GM18526 (cell line): ENCODE data around the gene STRA6.

Experiments
- POLR2A ChIP-seq: IDR thresholded peaks from 3 replicates; pipeline ENCODE4 v1.6.1; 2011; ENCODE audit not compliant: insufficient read length; ENCODE audit errors: extremely low read depth

The STRA6 gene

DNA sequence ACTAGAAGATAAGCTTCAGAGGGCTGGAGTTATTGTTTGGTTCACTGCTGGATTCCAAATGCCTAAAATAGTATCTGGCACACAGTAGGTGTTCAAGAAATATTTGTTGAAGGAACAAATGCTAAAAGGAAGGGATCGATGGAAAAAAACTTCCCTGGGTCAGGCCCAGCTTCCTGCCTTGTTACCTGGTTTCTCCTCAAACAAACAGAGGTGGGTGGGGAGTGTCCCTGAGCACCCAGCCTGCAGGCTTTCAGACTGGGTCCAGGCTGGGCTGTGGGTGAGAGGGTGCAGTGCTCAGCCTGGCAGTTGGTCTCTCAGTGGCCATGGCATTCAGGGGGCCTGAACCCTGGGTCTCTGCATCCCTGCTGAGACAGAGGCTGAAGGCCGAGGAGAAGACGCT is 14.4 kb upstream of the STRA6 start:
- TF ChIP-seq POLR2A, result no peak

DNA sequence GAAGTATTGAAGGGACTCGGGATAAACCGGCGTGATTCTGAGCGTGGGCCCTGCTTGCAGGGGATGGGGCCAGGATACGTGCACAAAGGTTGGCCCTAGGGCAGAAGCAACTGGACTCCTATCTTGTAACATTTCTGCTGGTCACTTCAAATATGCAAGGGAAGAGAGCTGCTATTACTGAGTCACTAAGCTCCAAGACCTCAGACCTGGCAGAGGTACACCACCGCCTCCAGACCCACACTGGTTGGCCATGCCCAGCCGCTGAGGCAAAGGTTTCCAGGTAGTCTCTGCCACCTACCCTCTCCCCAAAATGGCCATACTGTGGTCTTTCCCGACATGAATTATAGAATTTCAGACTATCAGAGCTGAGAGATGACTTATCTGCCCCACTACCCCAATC is 13.4 kb upstream of the STRA6 start:
- TF ChIP-seq POLR2A, result no peak

DNA sequence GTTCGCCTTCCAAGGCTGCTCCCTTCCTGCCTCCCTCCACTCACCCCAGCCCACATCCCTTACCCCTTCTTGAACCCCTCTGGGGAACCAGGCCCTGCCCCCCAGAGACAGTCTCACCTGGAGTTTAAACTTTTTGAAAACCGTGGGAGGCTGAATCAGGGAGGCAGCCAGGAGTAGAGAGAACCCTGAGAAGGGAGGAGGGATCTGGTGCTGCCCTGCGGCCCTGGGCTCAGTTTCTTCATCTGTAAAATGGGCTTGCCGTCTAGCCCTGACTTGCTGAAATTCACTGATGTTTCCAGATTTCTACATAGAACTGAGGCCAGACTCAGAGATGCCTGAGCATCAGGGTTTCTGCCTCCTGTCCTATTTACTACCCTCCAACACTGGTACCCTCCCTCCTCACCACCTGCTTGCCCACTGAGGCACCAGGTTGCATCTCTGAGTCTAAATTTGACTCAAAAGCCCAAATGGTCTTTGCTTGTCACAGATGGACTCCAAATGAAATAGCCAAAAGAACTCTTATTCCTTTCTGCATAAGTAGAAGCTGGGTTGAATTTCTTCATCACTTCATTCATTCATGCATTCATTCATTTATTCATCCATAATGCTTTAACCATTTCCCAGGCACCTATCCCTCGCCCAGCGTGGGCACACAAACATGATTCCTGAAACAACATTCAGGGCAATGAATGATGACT is 11.9 kb upstream of the STRA6 start:
- TF ChIP-seq POLR2A, result no peak

DNA sequence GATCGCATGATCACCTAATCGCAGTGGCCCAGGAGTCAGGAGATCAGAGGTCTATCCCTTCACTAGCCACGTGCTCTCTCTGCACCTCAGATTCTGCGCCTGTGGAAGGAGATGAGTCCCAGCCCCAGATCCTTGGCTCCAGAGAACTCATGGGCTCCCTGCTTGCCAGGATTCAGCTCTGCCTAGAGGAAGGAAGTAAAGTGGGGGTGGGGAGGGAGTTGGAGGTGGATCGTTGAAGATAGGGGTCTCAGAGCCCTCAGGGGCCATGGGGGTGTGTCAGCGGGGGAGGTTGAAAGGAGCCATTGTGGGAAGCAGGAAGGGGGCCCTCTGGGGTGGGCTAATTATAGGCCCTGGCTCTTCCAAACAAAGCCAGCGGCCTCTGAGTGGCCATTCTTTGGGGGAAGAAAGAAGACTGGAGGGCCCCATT is 11.3 kb upstream of the STRA6 start:
- TF ChIP-seq POLR2A, result no peak

DNA sequence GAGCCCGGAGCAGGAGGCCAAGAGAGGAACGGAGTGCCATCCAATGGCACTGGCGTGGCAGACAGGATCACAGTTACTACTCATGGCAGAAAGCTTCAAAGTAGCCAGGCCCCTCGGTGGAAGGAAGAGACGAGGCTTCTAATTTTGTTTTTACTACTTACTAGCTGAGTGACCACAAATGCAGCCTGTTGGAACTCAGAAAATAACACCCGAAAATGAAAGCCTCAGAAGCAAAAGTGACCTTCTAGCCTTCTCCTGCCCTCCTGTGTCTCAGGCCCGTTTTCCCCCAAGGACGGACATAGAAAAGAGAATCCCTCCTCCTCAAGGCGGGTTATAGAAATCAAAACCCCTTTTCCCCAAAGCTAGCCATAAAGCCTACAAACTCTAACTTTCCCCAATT is 9.9 kb upstream of the STRA6 start:
- no peak for TF ChIP-seq POLR2A

DNA sequence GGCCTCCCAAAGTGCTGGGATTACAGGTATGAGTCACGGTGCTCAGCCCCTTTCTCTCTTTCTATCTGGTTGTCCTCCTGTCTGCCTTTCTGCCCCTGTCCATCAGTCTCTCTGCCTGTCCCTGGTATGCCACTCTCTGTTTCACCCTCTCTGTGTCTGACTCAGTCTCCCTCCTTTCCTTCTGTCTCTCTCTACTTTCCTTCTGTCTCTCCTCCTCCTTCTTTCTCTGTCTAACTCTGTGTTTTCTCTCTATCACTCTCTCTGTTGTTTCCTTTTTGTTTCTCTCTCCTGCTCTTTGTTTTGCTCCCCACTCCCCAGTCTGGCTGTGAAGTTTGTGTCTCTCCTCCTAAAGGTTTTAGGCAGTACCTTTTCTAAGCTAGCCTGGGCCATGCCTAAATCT is 9.1 kb upstream of the STRA6 start:
- TF ChIP-seq POLR2A, result no peak

DNA sequence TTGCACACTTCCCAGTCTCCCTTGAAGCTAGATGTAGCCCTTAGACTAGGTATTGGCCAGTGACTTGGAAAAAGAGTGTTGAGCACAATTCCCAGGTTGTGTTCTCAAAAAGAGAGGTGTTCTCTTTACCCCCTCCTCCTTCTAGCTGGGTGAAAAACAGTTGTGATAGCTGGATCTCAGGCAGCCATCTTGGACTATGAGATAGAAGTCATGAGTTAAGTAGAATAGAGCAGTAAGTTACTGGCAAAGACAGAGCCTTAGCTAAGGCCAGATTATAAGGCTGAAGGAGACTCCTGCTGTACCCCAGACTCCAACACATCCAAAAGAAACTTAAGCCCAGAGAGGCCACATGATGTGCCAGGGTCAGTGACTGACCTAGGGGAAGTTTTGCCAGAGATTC is 8.1 kb upstream of the STRA6 start:
- TF ChIP-seq POLR2A, result no peak

DNA sequence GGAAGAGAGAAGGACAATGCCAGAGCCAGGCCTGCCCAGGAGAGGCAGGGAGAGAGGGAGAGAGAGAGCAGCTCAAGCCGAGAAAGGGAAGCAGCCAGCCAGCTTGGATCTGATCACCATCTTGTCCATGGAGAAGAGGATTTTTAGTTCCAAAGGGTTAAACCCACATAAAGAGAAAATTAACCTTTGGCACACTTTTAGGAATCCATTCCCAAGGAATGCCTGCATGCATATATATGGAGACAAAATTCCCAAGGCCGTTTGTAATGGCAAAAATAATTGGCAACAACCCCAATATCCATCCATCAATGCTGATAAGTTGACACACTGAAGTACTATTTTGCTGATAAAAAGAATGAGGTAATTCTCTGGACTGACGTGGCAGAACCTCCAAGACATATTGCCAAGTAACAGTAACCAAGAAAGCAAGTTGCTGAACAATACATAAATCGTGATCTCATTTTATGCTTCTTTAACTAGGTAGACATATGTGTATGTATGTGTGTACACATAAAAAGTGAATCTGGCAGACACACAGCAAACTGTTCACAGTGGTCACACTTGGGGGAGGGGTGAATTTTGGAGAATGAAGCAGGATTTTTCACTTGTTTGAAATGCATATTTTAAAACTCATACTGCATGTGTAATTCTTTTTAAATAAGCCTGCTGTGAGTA is 7.5 kb upstream of the STRA6 start:
- TF ChIP-seq POLR2A, result no peak

DNA sequence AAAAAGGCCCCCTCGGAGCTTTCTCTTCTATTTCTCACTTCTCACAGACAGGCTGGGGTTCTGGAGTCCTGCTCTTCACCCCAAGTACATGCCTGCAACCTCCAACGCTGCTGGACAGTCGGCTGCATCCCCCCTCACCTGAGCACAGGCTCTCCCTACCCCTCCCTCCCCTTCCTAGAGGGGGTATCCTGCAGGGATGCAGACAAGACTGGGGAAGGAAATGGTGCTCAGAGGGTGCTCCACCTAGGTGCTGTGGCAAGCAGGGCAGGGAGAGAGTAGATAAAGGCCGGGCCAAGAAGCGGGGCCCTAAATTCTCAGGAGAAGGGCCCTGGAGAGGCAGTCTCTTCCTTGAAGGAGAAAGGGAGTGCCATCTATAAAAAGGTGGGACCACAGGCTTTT is 7.0 kb upstream of the STRA6 start:
- TF ChIP-seq POLR2A, result no peak

DNA sequence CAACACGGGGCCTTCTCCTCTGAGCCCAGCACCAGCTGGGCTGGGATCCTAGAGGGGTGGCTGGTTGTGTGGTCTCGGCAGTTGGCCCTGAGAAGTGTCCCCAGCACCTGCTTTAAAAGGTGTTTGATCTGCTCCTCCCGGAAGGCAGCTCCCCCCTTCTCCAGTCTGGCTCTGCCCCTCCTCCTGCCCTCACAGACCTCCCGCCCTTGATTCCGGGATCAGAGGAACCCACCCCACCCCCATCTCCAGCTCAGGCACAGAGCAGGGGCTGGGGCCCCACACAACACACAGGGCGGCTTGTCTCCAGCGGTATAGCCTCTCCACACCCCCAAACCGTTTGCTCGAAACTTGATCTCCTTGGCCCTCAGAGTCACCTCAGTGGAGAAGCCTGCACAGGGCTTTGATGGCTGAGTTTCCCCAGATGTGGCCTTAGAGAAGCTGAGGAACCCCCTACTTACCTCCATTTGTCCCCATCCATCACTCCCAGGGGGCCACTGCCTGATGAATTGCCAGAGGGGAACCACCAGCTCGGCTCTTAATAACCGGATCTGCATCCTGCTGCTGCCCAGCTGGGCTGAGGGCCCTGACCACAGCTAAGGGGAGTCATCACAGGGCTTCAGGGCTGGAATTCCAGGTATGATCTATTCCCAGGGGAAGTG is 6.4 kb upstream of the STRA6 start:
- no peak for TF ChIP-seq POLR2A

DNA sequence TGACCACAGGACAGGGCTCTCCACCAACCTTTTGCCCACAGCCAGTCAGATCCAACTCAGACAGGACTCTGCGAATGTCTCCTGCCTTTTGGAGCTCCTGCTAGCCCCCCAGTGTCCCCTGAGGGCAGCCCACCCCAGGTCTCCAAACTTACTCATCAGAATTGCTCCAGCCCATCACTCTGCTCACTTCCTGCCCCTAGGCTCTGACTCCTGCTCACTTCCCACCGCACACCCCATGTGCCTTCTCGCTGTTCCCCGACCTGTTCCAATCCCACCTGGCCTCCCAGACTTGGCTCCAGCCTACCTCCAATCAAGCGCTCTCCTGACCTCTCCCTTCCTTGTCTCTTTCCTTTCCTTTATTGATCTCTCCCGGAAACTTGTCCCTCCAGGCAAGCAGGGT is 5.9 kb upstream of the STRA6 start:
- TF ChIP-seq POLR2A, result no peak

DNA sequence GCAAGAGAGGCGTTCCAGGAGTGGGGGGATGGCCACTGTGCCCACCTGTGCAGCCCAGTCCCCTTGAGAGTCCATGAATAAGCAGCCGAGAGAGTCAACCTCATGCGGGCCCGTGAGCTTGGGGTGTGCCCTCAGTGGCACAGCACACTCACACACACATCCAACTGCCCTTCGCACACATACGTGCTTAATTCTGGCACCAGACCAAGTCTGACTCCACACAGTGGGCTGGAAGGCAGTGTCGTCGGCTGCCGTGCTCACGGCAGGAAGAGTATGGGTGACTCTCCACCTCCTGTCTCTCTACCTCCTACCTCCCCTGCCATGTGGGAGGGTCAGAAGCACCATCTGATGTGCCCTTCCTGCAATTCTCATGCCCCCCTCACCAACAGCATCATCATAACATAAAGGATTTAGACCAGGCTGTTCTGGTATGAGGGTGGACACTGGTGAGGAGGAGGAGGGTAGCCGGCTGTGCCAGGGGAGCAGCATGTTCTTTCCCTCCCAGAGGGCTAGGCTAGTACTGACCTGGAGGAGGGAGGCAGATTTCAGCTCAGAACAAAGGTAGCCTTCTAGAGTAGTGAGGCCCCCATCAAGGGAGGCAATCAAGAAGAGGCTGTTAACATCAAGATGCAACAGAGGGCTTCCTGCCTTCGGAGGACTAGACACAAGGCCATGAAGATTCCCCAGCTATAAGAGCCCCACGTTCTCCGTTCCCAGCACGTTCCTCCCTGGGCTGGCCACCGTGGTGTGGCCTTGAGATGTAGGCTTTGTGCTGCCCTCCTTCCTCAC is 5.3 kb upstream of the STRA6 start:
- no peak for TF ChIP-seq POLR2A

DNA sequence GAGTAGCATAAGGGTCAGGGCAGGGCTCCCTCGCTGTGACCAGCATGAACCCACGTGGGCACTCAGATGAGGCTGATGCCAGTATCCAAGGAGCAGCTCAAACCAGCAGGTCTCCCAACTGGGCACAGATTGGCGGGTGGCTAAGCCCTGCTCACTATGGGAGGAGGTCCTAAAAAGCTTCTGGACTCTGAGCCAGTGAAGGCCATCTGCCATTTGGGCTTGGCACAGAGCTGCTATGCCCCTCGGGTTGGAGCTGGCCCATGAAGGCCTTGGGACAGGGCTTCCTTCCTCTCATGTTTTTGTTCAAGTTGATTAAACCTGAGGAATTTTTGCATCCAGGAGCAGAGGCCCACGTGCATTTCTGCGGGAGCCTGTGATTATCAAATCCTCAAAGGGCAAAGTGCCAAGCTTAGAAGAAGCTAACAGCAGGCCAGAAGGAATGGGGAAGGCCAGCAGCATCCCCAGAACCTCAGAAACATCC is 4.3 kb upstream of the STRA6 start:
- TF ChIP-seq POLR2A, result no peak

DNA sequence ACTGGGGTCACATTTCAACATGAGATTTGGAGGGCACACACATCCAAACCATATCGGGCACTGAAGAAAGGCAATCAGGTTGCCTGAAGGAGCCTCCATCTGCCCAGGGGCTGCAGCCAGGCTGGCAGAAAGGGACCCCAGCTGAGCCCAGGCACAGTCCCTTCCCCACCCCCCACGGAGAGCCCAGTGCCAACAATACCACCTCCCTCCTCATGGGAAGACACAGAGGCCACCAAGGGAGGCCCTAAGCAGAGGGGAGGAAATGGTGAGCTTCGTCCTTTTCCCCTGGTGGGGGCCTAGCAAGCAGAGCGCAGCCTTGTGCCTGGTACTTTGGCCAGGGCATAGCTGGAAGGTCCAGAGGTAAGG is 3.0 kb upstream of the STRA6 start:
- no peak for TF ChIP-seq POLR2A

DNA sequence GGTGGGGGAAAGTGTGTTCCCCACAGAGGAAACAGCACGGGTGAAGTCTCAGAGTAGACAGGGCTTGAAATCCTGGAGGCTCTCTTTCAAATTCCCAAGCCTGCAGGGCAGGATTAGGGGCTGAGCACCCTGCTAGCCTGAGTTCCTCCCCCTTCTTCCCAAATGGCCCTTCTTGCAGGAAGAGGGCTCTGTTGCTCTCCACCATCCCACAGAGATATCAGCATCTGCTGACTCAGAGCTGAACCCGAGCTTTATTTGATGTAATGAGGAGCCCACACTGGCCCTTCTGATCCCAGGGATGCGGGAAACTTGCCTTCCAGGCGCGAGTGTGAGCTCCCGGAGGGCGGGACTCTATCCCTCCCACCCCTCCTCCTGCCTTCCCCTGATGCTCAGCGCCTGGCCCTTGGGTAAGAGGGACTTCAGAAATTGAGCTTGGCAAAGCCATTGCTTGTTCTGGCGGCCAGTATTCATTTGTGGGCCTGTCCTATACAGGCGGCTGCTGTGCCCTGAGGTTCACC is 1.4 kb upstream of the STRA6 start:
- no peak for TF ChIP-seq POLR2A
